GM23248 (cell line): ENCODE measurements around the gene PARVA. TPM values are rescaled to one million over a fixed set of nuclear protein-coding genes. Genes with fewer than 3 reads are reported as not detected.
A peak's percentile ranks its signal among the peaks of the same experiment; 100 is the strongest.
"Not testable (repeated sequence)": the region's sequence is repeated elsewhere in the genome, so short reads cannot be mapped to it uniquely, and the experiment has no call there.

Experiments used
- DNase-seq: peaks from one replicate; pipeline ENCODE4 v3.0.0-alpha.2; 2015
- H2AFZ ChIP-seq: fragments of 200-600 bp; sonication (generic); 2 replicates; pipeline ENCODE4 v1.6.1; 2016; ENCODE audit warnings: antibody characterized with exemption
- H3F3A ChIP-seq: fragments of 200-600 bp; sonication (generic); 2 replicates; pipeline ENCODE4 v1.6.1; 2016; ENCODE audit warnings: mild to moderate bottlenecking, antibody characterized with exemption, mixed run types; ENCODE audit not compliant: insufficient read depth
- H3K27ac ChIP-seq: fragments of 200-600 bp; sonication (generic); 2 replicates; pipeline ENCODE4 v1.5.1; 2016; ENCODE audit warnings: mild to moderate bottlenecking
- H3K27me3 ChIP-seq: fragments of 200-600 bp; sonication (generic); replicated peaks from 2 replicates; pipeline ENCODE4 v1.6.1; 2016; ENCODE audit warnings: mild to moderate bottlenecking; ENCODE audit not compliant: insufficient read depth
- H3K36me3 ChIP-seq: fragments of 200-600 bp; sonication (generic); 2 replicates; pipeline ENCODE4 v1.6.1; 2016; ENCODE audit warnings: low read depth, mild to moderate bottlenecking
- H3K4me1 ChIP-seq: fragments of 200-600 bp; sonication (generic); 2 replicates; pipeline ENCODE4 v1.6.1; 2016; ENCODE audit warnings: mild to moderate bottlenecking; ENCODE audit not compliant: insufficient read depth
- H3K4me2 ChIP-seq: fragments of 200-600 bp; sonication (generic); one replicate; pipeline ENCODE4 v1.6.1; 2016; ENCODE audit warnings: mild to moderate bottlenecking; ENCODE audit not compliant: unreplicated experiment
- H3K4me3 ChIP-seq: fragments of 200-600 bp; sonication (generic); 2 replicates; pipeline ENCODE4 v1.5.1; 2016; ENCODE audit warnings: mild to moderate bottlenecking
- H3K79me2 ChIP-seq: fragments of 200-600 bp; sonication (generic); 2 replicates; pipeline ENCODE4 v1.6.1; 2016; ENCODE audit warnings: mild to moderate bottlenecking; ENCODE audit not compliant: insufficient read depth
- H3K9ac ChIP-seq: fragments of 200-600 bp; sonication (generic); 2 replicates; pipeline ENCODE4 v1.6.1; 2016; ENCODE audit warnings: mild to moderate bottlenecking
- H3K9me2 ChIP-seq: fragments of 200-600 bp; sonication (generic); 2 replicates; pipeline ENCODE4 v1.6.1; 2016; ENCODE audit warnings: mixed run types, mild to moderate bottlenecking, moderate library complexity; ENCODE audit not compliant: insufficient read depth
- H3K9me3 ChIP-seq: fragments of 200-600 bp; sonication (generic); one replicate; pipeline ENCODE4 v1.6.1; 2017; ENCODE audit warnings: low read depth
- H4K20me1 ChIP-seq: fragments of 200-600 bp; sonication (generic); 2 replicates; pipeline ENCODE4 v1.6.0; 2016; ENCODE audit not compliant: insufficient read depth
- EZH2 ChIP-seq: fragments of 200-600 bp; sonication (generic); IDR thresholded peaks from 2 replicates; pipeline ENCODE4 v1.6.1; 2018; ENCODE audit warnings: antibody characterized with exemption, mild to moderate bottlenecking; ENCODE audit not compliant: insufficient read depth, poor library complexity, severe bottlenecking
- EZH2phosphoT487 ChIP-seq: fragments of 200-600 bp; sonication (generic); IDR thresholded peaks from 2 replicates; pipeline ENCODE4 v1.6.1; 2018; ENCODE audit warnings: antibody characterized with exemption, moderate library complexity, mild to moderate bottlenecking, low read depth; ENCODE audit not compliant: insufficient read depth
- WGBS, 2 experiments: methylation state at CpG; one replicate each; pipeline ENCODE4 v1.1.6; 2015 to 2017; ENCODE audit warnings: low lambda C conversion rate in 2 of 2, low coverage in 1 of 2; ENCODE audit errors: missing lambda C conversion rate in 2 of 2; 5-methylcytosine and 5-hydroxymethylcytosine counted together
- in situ Hi-C: fragments of 300-500 bp; cut with MboI; formaldehyde crosslinking; loops from 2 replicates; pipeline ENCODE4 v1.15.0; 2020
- polyA plus RNA-seq: library from polyadenylated mRNA; unstranded; fragments of >200 nt; fragmentation: Nextera tagmentation; extraction: Ambion mirVana; gene quantifications from 2 replicates; pipeline ENCODE4 v1.2.1, GENCODE V29; 2016
- total RNA-seq: library from RNA; depleted of rRNA; stranded (reverse); fragments of >200 nt; shearing (Covaris generic); gene quantifications from 2 replicates; pipeline ENCODE4 v1.2.3, GENCODE V29; 2014

The PARVA gene
- total and polyA plus RNA-seq, 2 experiments from 2014 or later, result 87.9 to 121 TPM

DNA sequence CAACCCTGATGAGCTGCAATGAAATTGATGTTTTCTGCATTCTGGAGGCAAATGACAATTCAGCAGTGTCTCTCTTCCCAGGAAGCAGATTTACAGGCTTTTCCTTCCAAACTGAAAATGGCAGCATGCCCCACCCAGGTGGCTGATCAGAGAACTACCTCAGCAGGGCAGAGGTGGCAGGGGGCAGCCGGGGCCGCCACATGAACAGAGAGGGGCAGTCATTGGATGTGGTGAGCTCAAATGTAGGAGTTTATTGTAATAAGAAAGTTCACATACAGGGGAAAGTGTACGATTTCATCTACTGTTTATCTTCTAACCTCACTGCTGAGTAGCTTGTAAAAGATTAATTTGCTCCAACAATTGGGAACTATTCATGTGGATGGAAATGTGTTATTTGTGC is 15.7 kb upstream of the PARVA start:
- Histone ChIP-seq H3K9me3 (no peaks in the 10 kb centered on the region), H3K4me1 (no peaks in the 10 kb centered on the region), H3K27ac (no peak overlapping the region), H3K4me2 (no peak overlapping the region), H3F3A (no peaks in the 10 kb centered on the region), H2AFZ (no peak overlapping the region), H3K9me2 (no peaks in the 10 kb centered on the region), H3K4me3 (no peak overlapping the region), H3K27me3 (no peaks in the 10 kb centered on the region), H3K9ac (no peak overlapping the region), H3K79me2 (no peaks in the 10 kb centered on the region), H3K36me3 (no peaks in the 10 kb centered on the region), H4K20me1 (no peaks in the 10 kb centered on the region)
- DNase-seq, result no peak
- in situ Hi-C loops, result no loop called here
- WGBS, 2 experiments, result 61 to 70% methylated on average over 3 of the region's 3 CpGs
- TF ChIP-seq EZH2phosphoT487 (no peak), EZH2 (no peak)

DNA sequence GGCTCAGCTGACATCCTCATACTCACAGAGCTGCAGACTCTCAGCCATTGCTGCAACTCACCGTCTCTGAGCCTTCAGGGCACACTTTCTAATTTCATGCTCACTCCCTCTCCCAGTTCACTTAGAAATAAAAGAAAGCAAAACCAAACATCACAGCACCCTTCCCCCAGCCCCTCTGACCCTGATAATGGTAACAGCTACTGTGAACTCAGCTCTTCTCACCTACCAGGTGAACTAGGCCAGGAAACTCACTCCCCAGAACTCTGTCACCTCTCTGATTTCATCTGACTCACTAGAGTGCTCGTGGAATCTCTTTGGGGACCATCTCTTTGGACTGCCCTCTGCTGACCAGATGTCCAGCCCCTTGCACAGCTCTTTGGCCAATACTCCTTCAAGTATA is 14.5 kb upstream of the PARVA start:
- Histone ChIP-seq H4K20me1 (no peaks in the 10 kb centered on the region), H3K36me3 (no peaks in the 10 kb centered on the region), H3F3A (no peaks in the 10 kb centered on the region), H3K79me2 (no peaks in the 10 kb centered on the region), H3K4me1 (no peaks in the 10 kb centered on the region), H3K4me2 (no peak overlapping the region), H3K27ac (no peak overlapping the region), H3K27me3 (no peaks in the 10 kb centered on the region), H3K9me3 (no peaks in the 10 kb centered on the region), H3K9me2 (no peaks in the 10 kb centered on the region), H2AFZ (no peak overlapping the region), H3K4me3 (no peak overlapping the region), H3K9ac (no peak overlapping the region)
- TF ChIP-seq EZH2phosphoT487, result no peak
- no peak for TF ChIP-seq EZH2
- WGBS, 2 experiments, result 33 to 39% methylated on average over 2 of the region's 2 CpGs
- no peak for DNase-seq
- in situ Hi-C loops, result no loop called here

DNA sequence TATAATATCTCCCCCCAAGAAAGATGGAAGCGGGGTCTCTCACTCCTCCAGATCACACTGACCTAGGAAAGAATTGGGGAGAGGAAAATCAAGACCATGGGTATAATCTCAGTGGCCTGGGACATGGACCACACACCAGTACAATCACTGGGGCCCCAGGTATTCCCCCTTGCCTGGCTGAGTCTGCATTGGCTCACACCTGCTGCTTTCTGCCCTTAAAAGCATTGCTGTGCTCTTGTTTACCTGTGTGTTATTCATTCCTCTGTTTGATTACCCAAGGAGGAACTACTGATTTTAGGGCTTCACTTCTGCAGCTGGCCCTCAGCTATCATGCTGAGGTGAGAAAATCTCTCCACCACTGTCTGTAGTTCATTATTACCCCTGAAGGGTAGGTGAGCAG is 14.0 kb upstream of the PARVA start:
- H3K27me3 ChIP-seq, result no peaks in the 10 kb centered on the region
- TF ChIP-seq EZH2phosphoT487, result no peak
- no peak for TF ChIP-seq EZH2
- H3K4me1 ChIP-seq, result no peaks in the 10 kb centered on the region
- no peaks in the 10 kb centered on the region for H3F3A ChIP-seq
- H3K9ac ChIP-seq, result no peak overlapping the region
- no peak overlapping the region for H3K27ac ChIP-seq
- H2AFZ ChIP-seq, result no peak overlapping the region
- H3K4me3 ChIP-seq, result no peak overlapping the region
- no peaks in the 10 kb centered on the region for H3K9me3 ChIP-seq
- H4K20me1 ChIP-seq, result no peaks in the 10 kb centered on the region
- no peaks in the 10 kb centered on the region for H3K36me3 ChIP-seq
- H3K4me2 ChIP-seq, result no peak overlapping the region
- H3K79me2 ChIP-seq, result no peaks in the 10 kb centered on the region
- H3K9me2 ChIP-seq, result no peaks in the 10 kb centered on the region
- in situ Hi-C loops, result no loop called here
- DNase-seq, result no peak
- 88 to 90% methylated on average over 1 of the region's 1 CpG for WGBS, 2 experiments

- 66 to 67% methylated on average over 14 of the region's 14 CpGs for WGBS, 2 experiments
- in situ Hi-C loops, H3K4me2 ChIP-seq, H3K9ac ChIP-seq, H3F3A ChIP-seq, H3K9me2 ChIP-seq, H2AFZ ChIP-seq, H3K79me2 ChIP-seq, H3K36me3 ChIP-seq, H3K4me3 ChIP-seq, H3K27ac ChIP-seq, H3K4me1 ChIP-seq, H3K27me3 ChIP-seq, H3K9me3 ChIP-seq, H4K20me1 ChIP-seq: not testable (repeated sequence)
- peak; percentile 20 for DNase-seq
Observed at GRCh38 chr11:12365965-12366575, 11.3 kb upstream of the PARVA start.

- DNase-seq, result not testable (repeated sequence)
Observed at GRCh38 chr11:12367057-12367456, 10.3 kb upstream of the PARVA start.

More at GRCh38 chr11:12367057-12367456, 10.3 kb upstream of the PARVA start:
- H4K20me1 ChIP-seq, H3K4me2 ChIP-seq, in situ Hi-C loops, H3K9ac ChIP-seq, H2AFZ ChIP-seq, H3K36me3 ChIP-seq, H3K4me1 ChIP-seq, H3K27ac ChIP-seq, H3K27me3 ChIP-seq, H3K9me3 ChIP-seq, H3K79me2 ChIP-seq, H3F3A ChIP-seq, H3K9me2 ChIP-seq, H3K4me3 ChIP-seq: not testable (repeated sequence)
- 98 to 99% methylated on average over 6 of the region's 6 CpGs for WGBS, 2 experiments
